Measurements from ENCODE around the gene GID4.

Gene GID4

GRCh38 chr17:18020971-18021370 is 18.2 kb upstream of the GID4 start:
- Histone ChIP-seq H3K36me3 (peaks cover 21 to 65% (median 33%) of the 10 kb centered on the region in 11 experiments; a peak in 21 of 22 replicates), H3K4me1 (peaks cover 46 to 62% (median 51%) of the 10 kb centered on the region in 10 experiments), H3K4me2 (no peak overlapping the region), H3K9me3 (replicated peaks in 1 of 11) (no peaks in the 10 kb centered on the region), H4K20me1 (peaks cover 0 to 24% (median 7%) of the 10 kb centered on the region in 11 experiments; a peak in 11 of 22 replicates), H3K9ac (no peak overlapping the region), H3K4me3 (no peak overlapping the region), H3K27ac (no peak overlapping the region), H3K27me3 (no peaks in the 10 kb centered on the region)
- TF ChIP-seq Cebpa-rat (IDR thresholded peaks at IDR 0.05) = no peak

GRCh38 chr17:18021372-18021771 is 17.8 kb upstream of the GID4 start:
- TF ChIP-seq Cebpa-rat (IDR thresholded peaks at IDR 0.05) = no peak

GRCh38 chr17:18025241-18025944 is 13.8 kb upstream of the GID4 start:
- Histone ChIP-seq H3K27me3 (no peaks in the 10 kb centered on the region), H3K9ac (peak overlapping the region in 3 of 11 experiments; percentile 22 to 59 (median 49); a peak in 4 of 22 replicates), H3K4me3 (no peak overlapping the region), H3K4me2 (peak overlapping the region in 9 of 11 experiments; percentile 46 to 85 (median 75); a peak in 18 of 22 replicates), H4K20me1 (peaks cover 0 to 33% (median 0%) of the 10 kb centered on the region in 11 experiments; a peak in 5 of 22 replicates), H3K9me3 (replicated peaks in 1 of 11) (no peaks in the 10 kb centered on the region), H3K36me3 (peaks cover 31 to 66% (median 41%) of the 10 kb centered on the region in 11 experiments; a peak in 21 of 22 replicates), H3K4me1 (peaks cover 40 to 52% (median 49%) of the 10 kb centered on the region in 10 experiments), H3K27ac (peak overlapping the region in 9 of 11 experiments; percentile 13 to 78 (median 55); a peak in 15 of 22 replicates)
- peak in 1 of 11 experiments; percentile 8; a peak in 2 of 22 replicates for TF ChIP-seq Cebpa-rat (IDR thresholded peaks at IDR 0.05)

More at GRCh38 chr17:18021372-18021771, 17.8 kb upstream of the GID4 start:
- Histone ChIP-seq H3K4me3 (no peak overlapping the region), H3K4me2 (no peak overlapping the region), H3K27ac (no peak overlapping the region), H3K4me1 (peaks cover 49 to 62% (median 51%) of the 10 kb centered on the region in 10 experiments), H3K9me3 (replicated peaks in 1 of 11) (no peaks in the 10 kb centered on the region), H3K36me3 (peaks cover 21 to 66% (median 34%) of the 10 kb centered on the region in 11 experiments; a peak in 21 of 22 replicates), H3K9ac (no peak overlapping the region), H4K20me1 (peaks cover 0 to 26% (median 7%) of the 10 kb centered on the region in 11 experiments; a peak in 11 of 22 replicates), H3K27me3 (no peaks in the 10 kb centered on the region)

GRCh38 chr17:18025945-18026776 is 13.0 kb upstream of the GID4 start:
- H3K4me3 ChIP-seq = peak overlapping the region in 1 of 10 experiments; percentile 15; a peak in 1 of 20 replicates
- peak overlapping the region in 7 of 11 experiments; percentile 1 to 59 (median 22); a peak in 8 of 22 replicates for H3K9ac ChIP-seq
- peak in 5 of 11 experiments; percentile 53 to 64 (median 62); a peak in 5 of 22 replicates for TF ChIP-seq Cebpa-rat (IDR thresholded peaks at IDR 0.05)
- peak overlapping the region in 10 of 11 experiments; percentile 13 to 78 (median 55); a peak in 15 of 22 replicates for H3K27ac ChIP-seq
- peak overlapping the region; percentile 46 to 85 (median 61) for H3K4me2 ChIP-seq
- peaks cover 41 to 55% (median 50%) of the 10 kb centered on the region in 10 experiments for H3K4me1 ChIP-seq
- H3K27me3 ChIP-seq = no peaks in the 10 kb centered on the region
- peaks cover 24 to 58% (median 34%) of the 10 kb centered on the region in 11 experiments; a peak in 21 of 22 replicates for H3K36me3 ChIP-seq
- H3K9me3 ChIP-seq (replicated peaks in 1 of 11) = no peaks in the 10 kb centered on the region
- peaks cover 0 to 33% (median 0%) of the 10 kb centered on the region in 11 experiments; a peak in 5 of 22 replicates for H4K20me1 ChIP-seq

GRCh38 chr17:18027280-18027679 is 11.9 kb upstream of the GID4 start:
- TF ChIP-seq Cebpa-rat (IDR thresholded peaks at IDR 0.05) = no peak
- Histone ChIP-seq H3K4me1 (peaks cover 52 to 66% (median 62%) of the 10 kb centered on the region in 10 experiments), H4K20me1 (peaks cover 0 to 40% (median 2%) of the 10 kb centered on the region in 11 experiments; a peak in 11 of 22 replicates), H3K9ac (no peak overlapping the region), H3K9me3 (replicated peaks in 1 of 11) (no peaks in the 10 kb centered on the region), H3K36me3 (peaks cover 13 to 47% (median 25%) of the 10 kb centered on the region in 11 experiments; a peak in 19 of 22 replicates), H3K27ac (peak overlapping the region in 1 of 11 experiments; percentile 76; a peak in 1 of 22 replicates), H3K4me2 (peak overlapping the region in 9 of 11 experiments; percentile 1 to 85 (median 75); a peak in 16 of 22 replicates), H3K4me3 (no peak overlapping the region), H3K27me3 (no peaks in the 10 kb centered on the region)

- H3K36me3 ChIP-seq = peaks cover 11 to 44% (median 25%) of the 10 kb centered on the region in 11 experiments; a peak in 19 of 22 replicates
- peak overlapping the region in 1 of 11 experiments; percentile 4; a peak in 2 of 22 replicates for H3K27ac ChIP-seq
- no peaks in the 10 kb centered on the region for H3K27me3 ChIP-seq
- H4K20me1 ChIP-seq = peaks cover 0 to 50% (median 12%) of the 10 kb centered on the region in 11 experiments; a peak in 14 of 22 replicates
- TF ChIP-seq Cebpa-rat (IDR thresholded peaks at IDR 0.05) = no peak
- H3K9me3 ChIP-seq (replicated peaks in 1 of 11) = no peaks in the 10 kb centered on the region
- peaks cover 61 to 75% (median 70%) of the 10 kb centered on the region in 10 experiments for H3K4me1 ChIP-seq
- H3K4me2 ChIP-seq = peak overlapping the region in 10 of 11 experiments; percentile 12 to 84 (median 58); a peak in 19 of 22 replicates
- H3K4me3 ChIP-seq = no peak overlapping the region
- peak overlapping the region in 3 of 11 experiments; percentile 7 to 27 (median 8); a peak in 2 of 22 replicates for H3K9ac ChIP-seq
Measured at GRCh38 chr17:18028114-18028951, 10.9 kb upstream of the GID4 start.

- peak overlapping the region in 3 of 11 experiments; percentile 7 to 27 (median 8); a peak in 2 of 22 replicates for H3K9ac ChIP-seq
- TF ChIP-seq Cebpa-rat (IDR thresholded peaks at IDR 0.05) = no peak
- H3K9me3 ChIP-seq (replicated peaks in 1 of 11) = no peaks in the 10 kb centered on the region
- H3K27ac ChIP-seq = peak overlapping the region in 1 of 11 experiments; percentile 4; a peak in 1 of 22 replicates
- H3K36me3 ChIP-seq = peaks cover 11 to 40% (median 20%) of the 10 kb centered on the region in 11 experiments; a peak in 19 of 22 replicates
- H3K4me3 ChIP-seq = no peak overlapping the region
- peaks cover 63 to 76% (median 71%) of the 10 kb centered on the region in 10 experiments for H3K4me1 ChIP-seq
- peak overlapping the region in 9 of 11 experiments; percentile 22 to 84 (median 59); a peak in 18 of 22 replicates for H3K4me2 ChIP-seq
- H4K20me1 ChIP-seq = peaks cover 0 to 55% (median 17%) of the 10 kb centered on the region in 11 experiments; a peak in 15 of 22 replicates
- H3K27me3 ChIP-seq = no peaks in the 10 kb centered on the region
Measured at GRCh38 chr17:18028952-18029540, 10.2 kb upstream of the GID4 start.
